Midbrain (tissue), 1 donor: Measurements from ENCODE around the gene LRRFIP1.
A peak's percentile ranks its signal among the peaks of the same experiment; 100 is the strongest.

Source experiments
- DNase-seq: peaks from one replicate; lab custom pipeline; 2025; lab: John Stamatoyannopoulos, UW

The LRRFIP1 gene

DNA sequence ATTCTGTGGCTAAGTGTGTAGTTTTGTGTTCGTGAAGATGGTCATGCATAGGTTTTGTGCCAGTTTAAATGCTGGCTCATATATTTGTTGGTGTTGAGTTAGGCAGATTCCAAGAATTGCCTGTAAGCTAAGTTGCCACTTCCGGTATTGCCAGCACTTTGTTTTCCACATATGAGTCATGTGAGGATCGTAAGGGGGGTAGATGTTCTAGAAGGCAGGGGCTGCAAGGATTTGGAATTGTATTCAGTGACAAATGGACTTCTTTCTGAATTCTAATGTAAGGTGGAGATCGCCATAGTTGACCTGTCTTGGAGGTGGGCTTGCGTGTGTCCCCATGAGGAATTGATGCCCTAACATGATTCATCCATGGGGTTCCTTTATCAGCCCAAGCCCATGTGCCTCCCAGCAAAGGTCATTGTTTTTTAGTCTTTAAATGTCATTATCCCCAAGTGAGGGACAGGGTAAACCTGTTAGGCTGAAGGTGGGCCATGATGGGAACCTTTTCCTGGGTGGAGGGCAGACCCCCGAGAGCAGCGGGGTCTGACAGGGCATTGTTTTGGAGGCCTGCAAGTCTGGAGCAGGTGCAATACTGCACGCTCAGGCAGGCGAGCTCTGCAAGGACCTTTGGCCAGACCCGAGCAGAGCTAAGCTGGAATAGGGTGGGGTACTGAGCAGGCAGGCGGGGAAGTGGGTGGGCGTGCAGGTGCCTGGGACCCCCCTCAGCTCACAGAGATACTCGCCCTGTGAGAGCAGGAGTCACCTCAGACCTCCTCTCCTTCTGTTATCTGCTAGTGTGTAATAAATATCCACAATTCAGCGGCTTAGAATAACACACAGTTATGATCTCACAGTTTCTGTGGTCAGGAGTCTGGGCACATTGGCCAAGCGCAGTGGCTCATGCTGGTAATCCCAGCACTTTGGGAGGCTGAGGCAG lies 77.4 kb downstream of the LRRFIP1 start:
- no peak for DNase-seq

DNA sequence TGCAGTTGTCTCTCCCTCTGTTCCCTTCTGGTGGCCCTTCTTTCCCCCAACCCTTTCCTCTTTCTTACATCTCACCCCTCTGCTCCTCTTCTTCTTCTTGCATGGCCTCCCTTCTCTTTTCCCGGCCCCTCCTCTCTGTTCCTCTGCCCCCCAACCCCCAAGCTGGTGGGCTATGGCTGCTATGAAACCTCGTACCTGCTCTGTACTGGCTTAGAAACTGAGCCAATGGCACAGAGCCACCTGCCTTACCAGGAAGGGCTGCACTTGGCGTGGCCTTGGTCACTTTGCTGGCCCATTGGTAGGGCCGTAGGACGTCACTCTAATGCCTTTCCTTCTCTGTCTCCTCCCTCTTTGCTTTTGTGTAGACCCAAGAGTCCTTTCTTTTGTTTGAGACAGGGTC lies 78.9 kb downstream of the LRRFIP1 start:
- DNase-seq: no peak

GRCh38 chr2:237708065-237708398 lies 80.6 kb downstream of the LRRFIP1 start:
- DNase-seq: no peak

DNA sequence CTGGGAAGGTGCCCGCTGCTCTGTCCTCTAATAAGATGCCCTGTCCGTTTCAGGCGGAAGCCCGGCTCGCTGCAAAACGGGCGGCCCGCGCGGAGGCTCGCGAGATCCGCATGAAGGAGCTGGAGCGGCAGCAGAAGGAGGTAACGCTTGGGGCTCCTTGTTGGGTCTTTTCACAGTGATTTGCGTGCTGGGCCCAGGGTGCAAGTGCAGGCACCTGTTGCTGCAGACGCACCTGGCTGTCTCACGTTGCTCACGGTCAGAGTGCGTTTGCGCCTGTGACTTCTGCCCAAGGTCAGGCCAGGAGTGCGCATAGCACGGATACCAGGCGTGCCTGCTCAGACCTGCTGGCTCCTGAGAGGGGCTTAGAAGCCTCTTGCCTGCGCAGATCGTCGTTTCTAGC lies 81.1 kb downstream of the LRRFIP1 start:
- no peak for DNase-seq

DNA sequence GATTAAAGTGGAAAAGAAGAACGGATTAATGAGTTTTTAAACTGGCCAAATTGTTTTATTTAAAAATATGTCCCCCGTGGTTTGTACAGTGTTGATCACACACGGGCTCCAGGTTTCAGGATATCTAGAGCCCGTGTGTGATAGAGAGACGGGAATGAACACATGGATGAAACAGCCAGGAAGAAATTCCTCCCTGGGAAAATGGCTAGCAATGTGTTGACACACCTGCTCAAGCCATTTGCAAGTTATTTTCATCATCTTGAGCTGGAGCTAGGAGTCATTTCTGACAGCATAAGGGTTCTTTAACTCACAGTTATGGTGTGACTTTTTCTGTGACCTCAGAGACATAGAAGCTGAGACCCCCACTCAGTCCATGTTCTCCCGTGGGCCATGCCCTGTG lies 81.6 kb downstream of the LRRFIP1 start:
- DNase-seq: no peak

GRCh38 chr2:237711458-237712150 lies 84.2 kb downstream of the LRRFIP1 start:
- no peak for DNase-seq

DNA sequence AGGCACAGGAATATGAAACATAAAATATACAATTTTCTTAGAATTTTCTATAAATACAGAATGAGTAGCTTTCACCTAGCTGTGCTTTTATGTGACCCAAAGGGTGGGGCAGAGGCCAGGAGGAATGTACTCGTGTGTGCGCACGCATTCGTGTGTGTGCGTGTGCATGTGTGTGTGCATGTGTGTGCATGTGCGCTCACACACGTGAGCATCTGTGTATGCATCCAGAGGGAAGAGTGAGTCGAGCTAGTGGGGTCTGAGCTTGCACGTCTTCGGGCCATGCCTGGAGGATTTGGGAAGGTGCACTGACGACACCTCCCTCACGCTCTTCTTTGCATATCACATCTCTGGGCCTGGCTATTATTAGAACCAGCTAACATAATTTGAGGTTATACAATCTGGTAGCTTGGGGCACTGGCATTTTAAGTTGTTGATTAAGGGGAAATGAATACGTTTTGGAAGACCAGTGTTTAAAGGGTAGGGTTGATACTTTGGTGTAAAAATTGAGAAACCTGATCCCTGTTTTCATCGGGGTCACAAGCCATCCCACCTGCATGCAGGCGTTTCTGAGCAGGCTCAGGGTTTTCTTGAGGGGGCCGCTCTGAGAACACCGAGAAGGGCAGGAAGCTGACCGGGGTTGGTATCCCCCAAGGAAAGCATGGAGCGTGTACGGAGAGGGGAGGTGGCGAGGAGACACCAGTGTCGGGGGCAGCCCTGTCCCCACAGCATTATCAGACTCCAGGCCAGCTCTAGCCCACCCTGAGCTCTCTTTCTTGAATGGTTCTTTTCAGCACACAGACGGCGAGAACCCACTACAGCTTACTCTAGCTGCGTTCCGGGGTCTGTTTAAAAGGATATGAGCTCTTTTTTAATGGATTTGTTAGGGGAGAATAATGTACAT lies 85.3 kb downstream of the LRRFIP1 start:
- no peak for DNase-seq

- DNase-seq: no peak
Measured at GRCh38 chr2:237714690-237715458, 87.5 kb downstream of the LRRFIP1 start.

DNA sequence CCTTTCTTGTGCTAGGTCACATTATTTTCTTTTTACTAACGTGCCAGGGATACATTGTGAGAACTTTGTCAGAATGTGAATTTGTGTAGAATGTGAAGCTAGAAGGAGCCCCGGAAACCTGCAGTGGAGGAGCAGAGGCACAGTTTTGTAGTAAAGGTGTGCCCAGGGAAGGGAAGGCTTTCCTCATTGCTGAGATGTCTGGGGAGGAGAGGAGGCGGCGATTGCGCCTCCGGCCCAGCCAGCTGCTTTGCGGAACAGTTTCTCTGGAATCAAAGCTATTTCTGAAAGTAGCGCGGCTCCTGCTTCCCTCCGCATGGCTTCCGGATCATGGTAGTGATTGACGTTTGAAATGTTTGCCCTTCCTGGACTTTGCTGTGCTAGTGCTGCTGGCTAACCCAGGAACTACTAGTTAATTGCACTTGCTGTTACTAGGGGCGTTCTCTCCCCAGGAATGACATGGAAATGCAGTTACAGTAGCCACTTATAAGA lies 88.1 kb downstream of the LRRFIP1 start:
- DNase-seq: peak; percentile 32

- DNase-seq: no peak
Measured at GRCh38 chr2:237716011-237716410, 88.6 kb downstream of the LRRFIP1 start.

DNA sequence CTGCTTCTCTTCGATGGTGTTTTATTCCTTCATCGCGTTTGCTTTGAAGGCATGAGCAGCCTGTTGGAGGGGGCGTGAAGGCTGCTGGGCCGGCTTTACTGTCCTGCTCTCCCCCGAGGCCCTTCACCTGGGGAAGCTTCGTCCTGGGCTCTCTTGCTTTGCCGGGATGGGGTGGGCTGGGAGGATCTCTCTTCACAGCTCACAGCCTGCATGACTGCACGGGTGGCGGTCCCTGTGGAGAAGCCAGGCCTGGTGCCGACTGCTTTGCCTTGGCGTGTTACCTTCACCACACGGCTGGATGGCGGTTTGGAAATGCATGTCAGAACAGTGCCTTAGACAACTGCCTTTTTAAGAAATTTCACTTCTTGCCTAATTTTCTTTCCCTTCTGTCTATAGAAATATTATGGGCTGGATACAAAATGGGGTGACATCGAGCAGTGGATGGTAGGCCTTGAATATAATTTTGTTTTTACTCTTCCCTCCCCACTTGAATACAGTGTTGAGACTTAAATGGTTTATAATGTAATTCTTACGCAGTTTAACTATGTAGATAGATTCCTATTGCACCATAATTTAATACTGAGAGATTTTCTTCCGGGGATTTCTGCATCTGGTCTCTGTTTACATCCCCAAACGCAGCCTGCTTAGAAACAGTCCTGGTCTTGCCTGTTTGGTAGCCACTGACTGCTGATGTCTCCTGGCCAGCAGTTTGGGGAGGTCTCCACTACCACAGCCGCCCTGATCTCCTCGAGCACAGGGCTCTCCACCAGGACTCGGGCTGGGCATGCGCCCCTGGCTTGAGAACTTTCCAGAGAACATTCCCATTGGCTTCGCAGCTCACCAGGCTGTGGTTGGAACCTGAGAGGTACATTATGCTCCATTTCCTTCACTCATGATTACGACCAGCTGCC lies 90.2 kb downstream of the LRRFIP1 start:
- no peak for DNase-seq

GRCh38 chr2:237718277-237718634 lies 90.9 kb downstream of the LRRFIP1 start:
- DNase-seq: no peak

DNA sequence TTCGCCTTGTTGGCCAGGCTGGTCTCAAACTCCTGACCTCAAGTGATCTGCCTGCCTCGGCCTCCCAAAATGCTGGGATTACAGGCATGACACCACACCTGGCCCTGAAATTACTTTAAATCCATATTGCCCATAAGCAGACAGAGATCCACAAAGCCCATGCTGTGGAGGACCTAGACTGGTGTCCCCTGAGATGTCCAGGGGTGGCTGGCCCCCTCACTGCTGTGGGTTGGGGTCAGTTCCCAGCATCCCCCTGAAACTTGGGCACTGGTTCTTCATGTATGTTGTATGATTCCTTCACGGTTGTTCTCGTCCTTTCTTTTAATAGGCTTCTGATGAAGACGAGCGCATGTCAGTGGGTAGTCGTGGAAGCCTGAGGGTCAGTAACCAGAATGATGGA lies 93.1 kb downstream of the LRRFIP1 start:
- DNase-seq: no peak

DNA sequence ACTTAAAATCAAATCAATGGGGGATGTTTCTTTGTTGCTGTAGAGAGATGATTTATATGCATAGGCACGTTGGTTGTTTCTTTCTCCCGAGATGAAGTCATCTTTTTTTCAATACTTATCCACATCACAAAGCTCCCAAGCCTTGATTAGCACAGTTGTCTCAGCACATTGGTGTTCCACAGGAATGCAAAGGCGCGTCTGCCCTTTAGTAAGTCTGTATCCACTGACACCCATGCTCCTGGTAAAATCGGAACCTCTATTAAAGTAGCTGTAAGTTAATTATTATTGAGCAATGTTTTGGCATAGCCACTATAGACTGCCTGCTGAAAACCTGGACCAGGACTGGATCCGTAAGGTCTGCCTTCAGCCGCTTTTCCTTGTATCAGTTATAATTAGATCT lies 93.6 kb downstream of the LRRFIP1 start:
- no peak for DNase-seq

DNA sequence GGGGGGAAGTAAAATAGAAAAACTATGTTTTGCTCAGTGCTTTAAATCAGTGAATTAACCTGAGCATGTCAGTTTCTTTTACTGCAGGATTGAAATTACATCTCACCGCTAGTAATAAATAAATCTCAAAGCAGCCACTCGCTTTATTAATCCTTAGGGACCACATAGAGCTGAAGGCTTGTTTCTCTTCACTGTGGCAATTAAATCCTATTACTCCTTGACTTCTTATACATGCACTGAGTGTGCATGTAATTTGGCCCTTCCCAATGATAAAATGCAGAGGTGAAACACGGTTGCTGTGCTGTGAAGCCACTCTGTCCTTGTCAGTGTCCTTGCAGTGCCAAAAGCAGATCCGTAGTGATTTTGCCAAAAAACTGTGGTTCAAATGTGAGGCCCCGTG lies 94.1 kb downstream of the LRRFIP1 start:
- no peak for DNase-seq

DNA sequence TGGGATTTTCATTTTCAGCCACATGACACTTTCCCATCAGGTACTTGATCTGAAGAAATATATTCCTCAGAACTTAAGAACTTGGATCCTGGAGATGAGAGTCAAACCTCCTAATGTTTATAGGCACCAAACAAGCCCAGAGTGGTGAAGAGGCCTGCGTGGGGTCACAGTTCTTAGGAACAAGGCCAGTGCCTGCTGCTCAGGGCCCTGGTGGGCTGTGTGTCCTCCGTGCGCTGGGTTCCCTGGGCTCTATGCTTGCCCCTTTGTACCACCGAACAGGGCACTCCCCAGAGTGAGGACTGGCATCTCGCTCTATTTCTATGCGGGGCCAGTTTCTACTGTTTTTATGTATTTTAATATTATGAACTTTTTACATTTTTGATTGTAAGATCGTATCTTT lies 95.2 kb downstream of the LRRFIP1 start:
- no peak for DNase-seq

DNA sequence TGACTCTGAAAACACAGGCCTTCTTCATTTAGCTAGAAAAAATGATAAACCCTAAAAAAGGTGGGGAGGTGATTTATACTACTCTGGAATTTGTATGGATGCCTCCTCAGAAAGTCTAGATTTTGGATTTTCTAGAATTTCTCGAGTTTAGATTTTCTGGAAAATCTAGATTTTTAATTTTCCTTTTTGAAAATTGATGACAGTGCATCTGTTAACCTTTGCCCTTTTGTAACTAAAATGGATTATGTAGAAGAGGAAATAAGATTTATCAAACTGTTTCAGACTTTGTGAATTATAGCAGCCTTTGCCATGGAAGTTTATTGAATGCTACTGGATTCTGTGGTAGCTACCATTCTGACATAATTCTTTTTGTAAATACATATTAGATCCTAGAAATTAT lies 95.6 kb downstream of the LRRFIP1 start:
- DNase-seq: no peak

GRCh38 chr2:237723602-237724001 lies 96.2 kb downstream of the LRRFIP1 start:
- no peak for DNase-seq

GRCh38 chr2:237724811-237725478 lies 97.6 kb downstream of the LRRFIP1 start:
- no peak for DNase-seq

- no peak for DNase-seq
Measured at GRCh38 chr2:237725661-237726060, 98.3 kb downstream of the LRRFIP1 start.
